ENCODE data around the gene LIPK. TPM values are rescaled to one million over a fixed set of nuclear protein-coding genes. Genes with fewer than 3 reads are reported as not detected.

The LIPK gene
- total and polyA plus RNA-seq, 2 of the 8 experiments (the other 6 are each of a cell fraction or from before 2014, with no cell fraction given) = not detected

- no peak overlapping the region for H2BK12ac ChIP-seq (ENCODE audit: low read depth, low read length)
- H3K79me2 ChIP-seq (ENCODE audit: control insufficient read depth in 1 of 2, insufficient read depth in 2 of 2, low read length in 2 of 2) = no peaks in the 10 kb centered on the region
- WGBS, 2 experiments (ENCODE audit: extremely low coverage in 1 of 2, insufficient coverage in 1 of 2, insufficient read length in 1 of 2, insufficient replicate concordance in 2 of 2, low coverage in 1 of 2, low lambda C conversion rate in 2 of 2, missing lambda C conversion rate in 1 of 2) = 91 to 100% methylated on average over 1 of the region's 1 CpG
- ChIA-PET CTCF (ENCODE audit: partially characterized antibody) (interaction anchor here (0.7 to 2.1 kb wide), 4 partner anchors 9 to 41 kb away, joined by 3 to 10 read pairs (median 4); no protein-coding TSS in a partner anchor), POLR2A (ENCODE audit: partially characterized antibody) (interaction anchor here (0.7 kb wide), 1 partner anchor 75 kb away, joined by 3 read pairs; no protein-coding TSS in a partner anchor)
- no peaks in the 10 kb centered on the region for H3K23me2 ChIP-seq (ENCODE audit: low read depth, low read length)
- H3K4me1 ChIP-seq (replicated peaks in 1 of 4; ENCODE audit: control insufficient read depth in 3 of 4, insufficient read depth in 4 of 4, low read length in 3 of 4) = peaks cover 0 to 4% (median 0%) of the 10 kb centered on the region in 4 experiments; a peak in 2 of 7 replicates
- no peak overlapping the region for H2BK15ac ChIP-seq (ENCODE audit: low read length)
- H3K4me3 ChIP-seq (ENCODE audit: extremely low read depth in 1 of 4, insufficient read depth in 2 of 4, low read depth in 3 of 4, low read length in 4 of 4) = no peak overlapping the region
- H2AK5ac ChIP-seq (ENCODE audit: low read depth, low read length) = no peak overlapping the region
- no peak overlapping the region for H3K23ac ChIP-seq (ENCODE audit: insufficient read length)
- H3K9ac ChIP-seq (replicated peaks in 1 of 4; ENCODE audit: extremely low read depth in 1 of 4, low read depth in 3 of 4, low read length in 3 of 4) = no peak overlapping the region
- H3K9me3 ChIP-seq (ENCODE audit: insufficient read depth in 2 of 2, low read depth in 1 of 2, low read length in 1 of 2) = no peaks in the 10 kb centered on the region
- FAIRE-seq (no peak), DNase-seq (ENCODE audit: low read depth in 1 of 2, low spot score in 2 of 2) (no peak)
- H3K14ac ChIP-seq (ENCODE audit: insufficient read length) = no peak overlapping the region
- no peak overlapping the region for H4K5ac ChIP-seq (ENCODE audit: insufficient read length, low read depth, low read length)
- H3K4me2 ChIP-seq (ENCODE audit: insufficient read depth in 1 of 2, low read depth in 2 of 2, low read length in 2 of 2) = no peak overlapping the region
- no peak overlapping the region for H2BK20ac ChIP-seq (ENCODE audit: low read length)
- no peak overlapping the region for H2BK5ac ChIP-seq (ENCODE audit: low read depth, low read length)
- no peak overlapping the region for H3K56ac ChIP-seq (replicated peaks; ENCODE audit: insufficient read length, low read depth, low read length)
- no peak overlapping the region for H3K27ac ChIP-seq (ENCODE audit: low read depth, low read length)
- H3K27me3 ChIP-seq (replicated peaks in 1 of 4; ENCODE audit: control insufficient read depth in 3 of 4, extremely low read depth in 1 of 4, insufficient read depth in 3 of 4, low read length in 3 of 4) = no peaks in the 10 kb centered on the region
- TF ChIP-seq SIN3A (conservative IDR thresholded peaks at IDR 0.05 in 1 of 2, IDR thresholded peaks at IDR 0.05 in 1 of 2; ENCODE audit: low read depth in 1 of 2, low read length in 2 of 2) = no peak
- no peak for TF ChIP-seq CTBP2 (IDR thresholded peaks at IDR 0.05; ENCODE audit: borderline replicate concordance, insufficient read depth, insufficient read length, low read length)
- TF ChIP-seq JUN (IDR thresholded peaks at IDR 0.05; ENCODE audit: low read depth, low read length) = no peak
- TF ChIP-seq SIRT6 (IDR thresholded peaks at IDR 0.05; ENCODE audit: low read length) = no peak
- no peak for TF ChIP-seq POLR2A (IDR thresholded peaks at IDR 0.05; ENCODE audit: control extremely low read depth in 1 of 2, low read depth in 2 of 2, low read length in 2 of 2)
- no peak for TF ChIP-seq GTF2F1 (IDR thresholded peaks at IDR 0.05; ENCODE audit: borderline replicate concordance, low read depth, low read length)
- TF ChIP-seq SP2 (IDR thresholded peaks at IDR 0.05; ENCODE audit: low read length) = no peak
- no peak for TF ChIP-seq MAFK (IDR thresholded peaks at IDR 0.05; ENCODE audit: low read depth, low read length)
- TF ChIP-seq TEAD4 (IDR thresholded peaks at IDR 0.05; ENCODE audit: low read depth, low read length) = no peak
- no peak overlapping the region for H3K18ac ChIP-seq (ENCODE audit: extremely low read depth, low read length)
- H2BK120ac ChIP-seq (replicated peaks; ENCODE audit: low read depth, low read length) = no peak overlapping the region
- H4K20me1 ChIP-seq (replicated peaks in 1 of 2; ENCODE audit: control insufficient read depth in 1 of 2, insufficient read depth in 2 of 2, low read length in 2 of 2) = no peaks in the 10 kb centered on the region
- H3K4ac ChIP-seq (replicated peaks; ENCODE audit: insufficient read length, low read depth, low read length) = no peak overlapping the region
- no peak overlapping the region for H4K8ac ChIP-seq (ENCODE audit: extremely low read depth, insufficient read depth, low read length)
- H3K79me1 ChIP-seq (ENCODE audit: low read depth, low read length) = no peaks in the 10 kb centered on the region
- no peak overlapping the region for H2AFZ ChIP-seq (ENCODE audit: low read length)
- H3K36me3 ChIP-seq (ENCODE audit: control insufficient read depth in 2 of 4, insufficient read depth in 4 of 4, low read length in 3 of 4) = no peaks in the 10 kb centered on the region
- H4K91ac ChIP-seq (replicated peaks; ENCODE audit: insufficient read length, low read length) = no peak overlapping the region
Measured at GRCh38 chr10:88769384-88769783, 63.3 kb downstream of the LIPK start.

Data from H1 (cell line).